Transverse colon (tissue), 4 donors: ENCODE data around the gene SNED1.

Experiments
- POLR2AphosphoS5 ChIP-seq, 3 donors: sonication (generic); formaldehyde crosslinking; IDR thresholded peaks; one replicate each; pipeline ENCODE4 v1.6.1; 2016; ENCODE audit warnings: antibody characterized with exemption in 3 of 3
- TF ChIP-seq, protein P1 (sequence below), 5 experiments: fragments of 200-600 bp in 3 of 5; fragments of 450-650 bp in 2 of 5; sonication (generic) in 3 of 5; IDR thresholded peaks; 1 replicate in 2 of 5; 2 replicates in 3 of 5; pipeline ENCODE4 v1.5.1; 2016 to 2017; ENCODE audit warnings: antibody characterized with exemption in 5 of 5, inconsistent platforms in 3 of 5, mild to moderate bottlenecking in 2 of 5, moderate library complexity in 1 of 5

DNA sequence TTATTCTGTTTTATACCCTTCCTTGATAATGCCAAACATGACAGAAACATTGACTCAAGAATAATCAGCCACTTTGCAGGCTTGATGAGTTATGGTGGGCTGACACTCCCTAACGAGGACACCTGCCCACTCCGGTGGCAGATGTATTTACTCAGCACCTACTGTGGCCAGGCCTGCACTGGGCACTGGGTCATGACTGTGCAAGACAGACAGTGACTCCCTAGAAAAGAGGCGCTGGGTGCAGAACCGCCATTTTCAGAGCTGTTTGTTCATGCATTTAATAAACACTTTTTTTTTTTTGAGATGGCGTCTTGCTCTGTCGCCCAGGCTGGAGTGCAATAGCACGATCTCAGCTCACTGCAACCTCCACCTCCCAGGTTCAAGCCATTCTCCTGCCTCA, 32.5 kb downstream of the SNED1 start:
- TF ChIP-seq, protein P1, sequence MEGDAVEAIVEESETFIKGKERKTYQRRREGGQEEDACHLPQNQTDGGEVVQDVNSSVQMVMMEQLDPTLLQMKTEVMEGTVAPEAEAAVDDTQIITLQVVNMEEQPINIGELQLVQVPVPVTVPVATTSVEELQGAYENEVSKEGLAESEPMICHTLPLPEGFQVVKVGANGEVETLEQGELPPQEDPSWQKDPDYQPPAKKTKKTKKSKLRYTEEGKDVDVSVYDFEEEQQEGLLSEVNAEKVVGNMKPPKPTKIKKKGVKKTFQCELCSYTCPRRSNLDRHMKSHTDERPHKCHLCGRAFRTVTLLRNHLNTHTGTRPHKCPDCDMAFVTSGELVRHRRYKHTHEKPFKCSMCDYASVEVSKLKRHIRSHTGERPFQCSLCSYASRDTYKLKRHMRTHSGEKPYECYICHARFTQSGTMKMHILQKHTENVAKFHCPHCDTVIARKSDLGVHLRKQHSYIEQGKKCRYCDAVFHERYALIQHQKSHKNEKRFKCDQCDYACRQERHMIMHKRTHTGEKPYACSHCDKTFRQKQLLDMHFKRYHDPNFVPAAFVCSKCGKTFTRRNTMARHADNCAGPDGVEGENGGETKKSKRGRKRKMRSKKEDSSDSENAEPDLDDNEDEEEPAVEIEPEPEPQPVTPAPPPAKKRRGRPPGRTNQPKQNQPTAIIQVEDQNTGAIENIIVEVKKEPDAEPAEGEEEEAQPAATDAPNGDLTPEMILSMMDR (IDR thresholded peaks at IDR 0.05): no peak
- TF ChIP-seq POLR2AphosphoS5 (IDR thresholded peaks at IDR 0.05): no peak
